HepG2 (cell line): ENCODE results near the gene DLG5. TPM values are rescaled to one million over a fixed set of nuclear protein-coding genes. Genes with fewer than 3 reads are reported as not detected.

ENCODE experiments used
- ATAC-seq: fragments of 200-7000 bp; cut with Tn5 transposase; 3 replicates; pipeline ENCODE4 v1.9.1; 2020; ENCODE audit warnings: mild to moderate bottlenecking, moderate library complexity
- BruUV-seq: library from RNA; stranded (reverse); fragments of 400-500 nt; replicated peaks from 2 replicates; lab custom pipeline; 2021; lab: Mats Ljungman, UMichigan
- CTCF ChIA-PET: fragments of 300-600 bp; formaldehyde crosslinking; extraction: SDS; loops from one replicate; lab custom pipeline; 2021; ENCODE audit warnings: low total read pairs, inconsistent platforms, low intra/inter-chr PET ratio; lab: Yijun Ruan, JAX
- POLR2A ChIA-PET: fragments of 350-600 bp; sonication (Branson Sonifier 250); formaldehyde crosslinking; loops from one replicate; lab custom pipeline; 2020; ENCODE audit warnings: antibody characterized with exemption, inconsistent platforms; lab: Yijun Ruan, JAX
- DNase-seq: peaks from one replicate; pipeline ENCODE4 v3.0.0-alpha.2; 2015; ENCODE audit warnings: low spot score
- FAIRE-seq: peaks from 3 replicates; lab custom pipeline; 2011; peaks lifted over from hg19 to GRCh38; lab: Jason Lieb, UNC
- H2AFZ ChIP-seq: one replicate; pipeline ENCODE4 v1.6.1; 2011; ENCODE audit warnings: low read length, inconsistent platforms
- H3K27ac ChIP-seq: fragments of 300-600 bp; 3 replicates; pipeline ENCODE4 v1.8.0; 2011; ENCODE audit warnings: mixed run types, mild to moderate bottlenecking, mixed read lengths, low read length, inconsistent platforms; ENCODE audit not compliant: insufficient read depth; ENCODE audit errors: extremely low read length
- H3K27me3 ChIP-seq, 2 experiments: fragments of 200-600 bp in 1 of 2; 2 replicates in 1 of 2; 3 replicates in 1 of 2; pipeline versions ENCODE4 v1.6.0 to v1.8.0; 2011; ENCODE audit warnings: low read length in 2 of 2, mild to moderate bottlenecking in 2 of 2, moderate library complexity in 2 of 2, inconsistent platforms in 1 of 2; ENCODE audit not compliant: insufficient read depth in 2 of 2, control insufficient read depth in 1 of 2
- H3K36me3 ChIP-seq, 2 experiments: fragments of 200-600 bp in 1 of 2; replicated peaks in 1 of 2; 2 replicates in 1 of 2; 3 replicates in 1 of 2; pipeline versions ENCODE4 v1.5.1 to v1.8.0; 2011; ENCODE audit warnings: low read length in 2 of 2, inconsistent platforms in 1 of 2; ENCODE audit not compliant: insufficient read depth in 2 of 2, control insufficient read depth in 1 of 2
- H3K4me1 ChIP-seq: 2 replicates; pipeline ENCODE4 v1.5.1; 2012; ENCODE audit warnings: low read length, inconsistent platforms; ENCODE audit not compliant: insufficient read depth
- H3K4me2 ChIP-seq: 2 replicates; pipeline ENCODE4 v1.6.0; 2011; ENCODE audit warnings: low read depth, low read length, inconsistent platforms
- H3K4me3 ChIP-seq, 3 experiments: fragments of 200-600 bp in 1 of 3; sonication (generic), shearing (Covaris generic) in 1 of 3; replicated peaks in 1 of 3; 2 replicates each; pipeline ENCODE4 v1.5.1; 2011 to 2016; ENCODE audit warnings: low read length in 3 of 3, inconsistent platforms in 2 of 3, low read depth in 2 of 3, mild to moderate bottlenecking in 2 of 3, control low read depth in 1 of 3, mixed read lengths in 1 of 3; ENCODE audit not compliant: insufficient read depth in 1 of 3
- H3K79me2 ChIP-seq: one replicate; pipeline ENCODE4 v1.6.1; 2011; ENCODE audit warnings: low read length, inconsistent platforms; ENCODE audit not compliant: insufficient read depth
- H3K9ac ChIP-seq: 2 replicates; pipeline ENCODE4 v1.6.0; 2011; ENCODE audit warnings: mild to moderate bottlenecking, low read depth, low read length, inconsistent platforms; ENCODE audit not compliant: insufficient read depth
- H3K9me3 ChIP-seq: 2 replicates; pipeline ENCODE4 v1.5.1; 2012; ENCODE audit warnings: mild to moderate bottlenecking, low read length
- H4K20me1 ChIP-seq: 2 replicates; pipeline ENCODE4 v1.6.0; 2011; ENCODE audit warnings: inconsistent platforms, mild to moderate bottlenecking, low read length, moderate library complexity; ENCODE audit not compliant: insufficient read depth
- AGO2 ChIP-seq: fragments of 200-400 bp; formaldehyde crosslinking; optimal IDR thresholded peaks from 2 replicates; pipeline ENCODE3; 2017; ENCODE audit warnings: mild to moderate bottlenecking, low read depth, low read length, moderate library complexity
- ARID3A ChIP-seq: IDR thresholded peaks from 2 replicates; pipeline ENCODE4 v1.6.1; 2012; ENCODE audit warnings: low read depth, low read length, improper control_type of control experiment
- CENPX ChIP-seq: sonication (generic); formaldehyde crosslinking; IDR thresholded peaks from 2 replicates; pipeline ENCODE4 v1.9.0; 2021; ENCODE audit warnings: mild to moderate bottlenecking, missing genetic modification reagents, moderate library complexity
- EEA1 ChIP-seq: sonication (generic); formaldehyde crosslinking; IDR thresholded peaks from 2 replicates; pipeline ENCODE4 v1.5.1; 2020; ENCODE audit warnings: mild to moderate bottlenecking, missing genetic modification reagents, borderline replicate concordance
- HNRNPH1 ChIP-seq: fragments of 200-400 bp; formaldehyde crosslinking; optimal IDR thresholded peaks from 2 replicates; pipeline ENCODE3; 2017; ENCODE audit warnings: mild to moderate bottlenecking, low read depth, low read length
- MZF1 ChIP-seq: sonication (generic); formaldehyde crosslinking; IDR thresholded peaks from 2 replicates; pipeline ENCODE4 v1.8.1; 2023; ENCODE audit warnings: mild to moderate bottlenecking, missing genetic modification reagents, borderline replicate concordance
- RAD21 ChIP-seq: fragments of 450-650 bp; formaldehyde crosslinking; IDR thresholded peaks from 2 replicates; pipeline ENCODE4 v1.5.0; 2020; ENCODE audit warnings: mild to moderate bottlenecking
- SCMH1 ChIP-seq: sonication (generic); formaldehyde crosslinking; IDR thresholded peaks from 2 replicates; pipeline ENCODE4 v1.9.0; 2021; ENCODE audit warnings: missing genetic modification reagents, mild to moderate bottlenecking, borderline replicate concordance
- U2AF2 ChIP-seq: fragments of 200-400 bp; formaldehyde crosslinking; IDR thresholded peaks from 2 replicates; pipeline ENCODE4 v1.6.1; 2017; ENCODE audit warnings: low read depth, mild to moderate bottlenecking, low read length
- ZBTB42 ChIP-seq: sonication (generic); formaldehyde crosslinking; IDR thresholded peaks from 2 replicates; pipeline ENCODE4 v1.5.0; 2020; ENCODE audit warnings: mild to moderate bottlenecking, missing genetic modification reagents
- ZFP1 ChIP-seq: IDR thresholded peaks from 2 replicates; pipeline ENCODE4 v1.6.1; 2016
- ZNF124 ChIP-seq: sonication (generic); formaldehyde crosslinking; IDR thresholded peaks from 2 replicates; pipeline ENCODE4 v1.4.0; 2020; ENCODE audit warnings: missing genetic modification reagents
- ZNF44 ChIP-seq: sonication (generic); formaldehyde crosslinking; IDR thresholded peaks from 2 replicates; pipeline ENCODE4 v1.5.1; 2020; ENCODE audit warnings: mild to moderate bottlenecking, missing genetic modification reagents
- ZNF749 ChIP-seq: sonication (generic); formaldehyde crosslinking; IDR thresholded peaks from 2 replicates; pipeline ENCODE4 v1.8.0; 2022; ENCODE audit warnings: mild to moderate bottlenecking, missing genetic modification reagents, moderate library complexity, borderline replicate concordance
- ZNF776 ChIP-seq: sonication (generic); formaldehyde crosslinking; IDR thresholded peaks from 2 replicates; pipeline ENCODE4 v1.4.0; 2020; ENCODE audit warnings: mild to moderate bottlenecking, missing genetic modification reagents
- WGBS: methylation state at CpG from one replicate; pipeline ENCODE4 v1.1.6; 2017; ENCODE audit warnings: low lambda C conversion rate; 5-methylcytosine and 5-hydroxymethylcytosine counted together
- in situ Hi-C: cut with HindIII; loops from 2 replicates; pipeline ENCODE4 v1.10.0; 2017; ENCODE audit warnings: low pct_unique_long_range_greater_than_20kb; ENCODE audit not compliant: extremely low pct_ligation_motif_present
- intact Hi-C: fragments of 100-400 bp; cut with micrococcal nuclease; formaldehyde crosslinking; loops from one replicate; pipeline ENCODE4 v1.10.0; 2022; ENCODE audit not compliant: unreplicated experiment
- polyA plus RNA-seq, 8 experiments: library from polyadenylated mRNA; depleted of rRNA in 3 of 8; stranded (reverse) in 7 of 8; unstranded in 1 of 8; fragments of >200 nt; fragmentation: Illumina TruSeq in 4 of 8; extraction: Trizol in 4 of 8; gene quantifications; 2 replicates each; pipeline versions ENCODE4 v1.2.1 to v1.2.3, GENCODE V29; 2011 to 2016; ENCODE audit warnings: low read depth in 4 of 8, missing spikeins in 1 of 8, mixed read lengths in 1 of 8; ENCODE audit not compliant: insufficient read depth in 1 of 8
- total RNA-seq, 5 experiments: library from RNA; depleted of rRNA; stranded (reverse); fragments of >200 nt; fragmentation: Illumina TruSeq; extraction: Trizol; gene quantifications; 2 replicates each; pipeline ENCODE4 v1.2.3, GENCODE V29; 2016; ENCODE audit warnings: low read depth in 1 of 5
- TF ChIP-seq, protein P1 (sequence below): sonication (generic); IDR thresholded peaks from 2 replicates; pipeline ENCODE4 v1.6.1; 2016; ENCODE audit warnings: low read depth, borderline replicate concordance

DLG5 gene
- total and polyA plus RNA-seq, 2 of the 13 experiments (the other 11 are each of a cell fraction or from before 2014, with no cell fraction given), result 15.5 to 18.2 TPM

GRCh38 chr10:77789861-77790260 is 136.7 kb downstream of the DLG5 start:
- no TSS peak for BruUV-seq
- Histone ChIP-seq H3K27me3 (no peaks in the 10 kb centered on the region), H3K27ac (no peak overlapping the region), H3K4me1 (no peaks in the 10 kb centered on the region), H4K20me1 (no peaks in the 10 kb centered on the region), H3K4me2 (no peak overlapping the region), H3K36me3 (peaks cover 19 to 36% of the 10 kb centered on the region in 2 experiments; a peak in 4 of 5 replicates), H3K4me3 (no peak overlapping the region), H3K9me3 (no peaks in the 10 kb centered on the region), H3K79me2 (no peaks in the 10 kb centered on the region), H3K9ac (no peak overlapping the region), H2AFZ (no peak overlapping the region)
- WGBS, result 91% methylated on average over 3 of the region's 7 CpGs
- ATAC-seq (no peak; the same call in 2 of the 3 replicates), FAIRE-seq (no peak), DNase-seq (no peak)
- intact Hi-C loops (no loop called here), in situ Hi-C loops (no loop called here)
- ChIA-PET CTCF (no interaction called here), POLR2A (no interaction called here)
- TF ChIP-seq AGO2 (peak; percentile 50), RAD21 (CRISPR knock-in tag) (no peak)

- H4K20me1 ChIP-seq, result no peaks in the 10 kb centered on the region
- DNase-seq (no peak), FAIRE-seq (no peak), ATAC-seq (no peak)
- POLR2A ChIA-PET, result no interaction called here
- no peak overlapping the region for H2AFZ ChIP-seq
- H3K27me3 ChIP-seq, result no peaks in the 10 kb centered on the region
- intact Hi-C loops, result no loop called here
- no peaks in the 10 kb centered on the region for H3K9me3 ChIP-seq
- no peaks in the 10 kb centered on the region for H3K79me2 ChIP-seq
- H3K36me3 ChIP-seq, result peaks cover 12 to 28% of the 10 kb centered on the region in 2 experiments; a peak in 4 of 5 replicates
- no peak overlapping the region for H3K4me3 ChIP-seq
- H3K27ac ChIP-seq, result no peak overlapping the region
- in situ Hi-C loops, result no loop called here
- CTCF ChIA-PET, result no interaction called here
- no TSS peak for BruUV-seq
- WGBS, result 90% methylated on average over 5 of the region's 5 CpGs
- H3K4me2 ChIP-seq, result no peak overlapping the region
- no peaks in the 10 kb centered on the region for H3K4me1 ChIP-seq
- H3K9ac ChIP-seq, result no peak overlapping the region
- TF ChIP-seq HNRNPH1 (no peak), CENPX (CRISPR knock-in tag) (no peak), U2AF2 (no peak), ZBTB42 (CRISPR knock-in tag) (no peak), SCMH1 (no peak), ZNF44 (CRISPR knock-in tag) (no peak), ARID3A (no peak), ZNF749 (CRISPR knock-in tag) (no peak), ZFP1 (CRISPR knock-in tag) (no peak), ZNF776 (no peak), MZF1 (CRISPR knock-in tag) (no peak), ZNF124 (CRISPR knock-in tag) (no peak), EEA1 (no peak)
- TF ChIP-seq, protein P1, sequence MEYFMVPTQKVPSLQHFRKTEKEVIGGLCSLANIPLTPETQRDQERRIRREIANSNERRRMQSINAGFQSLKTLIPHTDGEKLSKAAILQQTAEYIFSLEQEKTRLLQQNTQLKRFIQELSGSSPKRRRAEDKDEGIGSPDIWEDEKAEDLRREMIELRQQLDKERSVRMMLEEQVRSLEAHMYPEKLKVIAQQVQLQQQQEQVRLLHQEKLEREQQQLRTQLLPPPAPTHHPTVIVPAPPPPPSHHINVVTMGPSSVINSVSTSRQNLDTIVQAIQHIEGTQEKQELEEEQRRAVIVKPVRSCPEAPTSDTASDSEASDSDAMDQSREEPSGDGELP, result no peak
These were observed 137.5 kb downstream of the DLG5 start for GRCh38 chr10:77789016-77789415.
